ENCODE measurements around the gene OTUB1.

DNA sequence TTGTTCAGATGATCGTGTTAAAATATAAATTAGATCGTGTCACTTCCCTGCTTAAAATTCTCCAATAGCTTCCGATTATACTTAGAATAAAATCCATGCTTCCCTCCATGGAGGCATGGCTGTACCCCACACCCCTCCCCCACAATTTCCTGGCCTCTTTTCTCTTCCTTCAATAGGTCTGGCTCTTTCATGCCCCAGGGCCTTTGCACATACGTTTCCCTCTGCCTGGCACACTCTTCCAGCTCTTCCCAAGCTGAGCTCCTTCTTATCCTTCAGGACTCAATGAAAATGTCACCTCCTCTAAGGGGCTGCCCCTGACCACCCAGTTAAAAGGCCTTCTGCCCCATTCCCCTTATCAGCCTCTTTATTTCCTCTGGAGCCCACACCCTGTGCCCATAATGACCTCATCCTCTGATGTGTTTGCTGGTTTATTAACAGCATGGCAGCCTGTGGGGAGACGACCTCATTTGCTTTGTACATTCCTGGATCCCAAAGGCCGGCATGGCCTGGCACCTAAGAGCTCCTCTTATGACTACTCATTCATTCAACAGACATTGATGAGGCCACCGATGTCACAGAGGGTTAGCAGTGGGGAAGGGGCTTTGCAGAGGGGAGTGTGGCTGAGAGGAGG, 40.5 kb downstream of the OTUB1 start:
- TF ChIP-seq, protein P1, sequence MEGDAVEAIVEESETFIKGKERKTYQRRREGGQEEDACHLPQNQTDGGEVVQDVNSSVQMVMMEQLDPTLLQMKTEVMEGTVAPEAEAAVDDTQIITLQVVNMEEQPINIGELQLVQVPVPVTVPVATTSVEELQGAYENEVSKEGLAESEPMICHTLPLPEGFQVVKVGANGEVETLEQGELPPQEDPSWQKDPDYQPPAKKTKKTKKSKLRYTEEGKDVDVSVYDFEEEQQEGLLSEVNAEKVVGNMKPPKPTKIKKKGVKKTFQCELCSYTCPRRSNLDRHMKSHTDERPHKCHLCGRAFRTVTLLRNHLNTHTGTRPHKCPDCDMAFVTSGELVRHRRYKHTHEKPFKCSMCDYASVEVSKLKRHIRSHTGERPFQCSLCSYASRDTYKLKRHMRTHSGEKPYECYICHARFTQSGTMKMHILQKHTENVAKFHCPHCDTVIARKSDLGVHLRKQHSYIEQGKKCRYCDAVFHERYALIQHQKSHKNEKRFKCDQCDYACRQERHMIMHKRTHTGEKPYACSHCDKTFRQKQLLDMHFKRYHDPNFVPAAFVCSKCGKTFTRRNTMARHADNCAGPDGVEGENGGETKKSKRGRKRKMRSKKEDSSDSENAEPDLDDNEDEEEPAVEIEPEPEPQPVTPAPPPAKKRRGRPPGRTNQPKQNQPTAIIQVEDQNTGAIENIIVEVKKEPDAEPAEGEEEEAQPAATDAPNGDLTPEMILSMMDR (IDR thresholded peaks at IDR 0.05 in 2 of 3, conservative IDR thresholded peaks at IDR 0.05 in 1 of 3; ENCODE audit: borderline replicate concordance in 1 of 3, insufficient read depth in 1 of 3, low read depth in 2 of 3, low read length in 2 of 3): no peak
- no peak for TF ChIP-seq POLR2AphosphoS5 (IDR thresholded peaks at IDR 0.05; ENCODE audit: low read depth, low read length)
- TF ChIP-seq ZNF274 (IDR thresholded peaks at IDR 0.05; ENCODE audit: low read depth, low read length): no peak
- TF ChIP-seq TCF7L2 (IDR thresholded peaks at IDR 0.05; ENCODE audit: borderline replicate concordance, extremely low read depth, insufficient read depth, insufficient read length): no peak
- no peak for TF ChIP-seq EZH2 (IDR thresholded peaks at IDR 0.05)
- TF ChIP-seq EZH2phosphoT487 (IDR thresholded peaks at IDR 0.05; ENCODE audit: borderline replicate concordance): no peak
- TF ChIP-seq POLR2A (IDR thresholded peaks at IDR 0.05; ENCODE audit: borderline replicate concordance, extremely low read depth, insufficient read depth, insufficient read length): no peak
- no peak for TF ChIP-seq RAD21 (IDR thresholded peaks at IDR 0.05; ENCODE audit: low read depth)
- TF ChIP-seq SP1 (IDR thresholded peaks at IDR 0.05; ENCODE audit: low read depth): no peak
- TF ChIP-seq CEBPB (IDR thresholded peaks at IDR 0.05; ENCODE audit: low read depth): no peak
